Urinary bladder (tissue), 4 donors: ENCODE data around the gene SMYD3. TPM values are rescaled to one million over a fixed set of nuclear protein-coding genes. Genes with fewer than 3 reads are reported as not detected.

ENCODE experiments used
- DNase-seq: peaks from one replicate; pipeline ENCODE4 v3.0.0-alpha.2; 2015; ENCODE audit errors: extremely low spot score
- H3K27ac ChIP-seq: one replicate; pipeline ENCODE4 v1.5.1; 2013; ENCODE audit warnings: low read depth, mild to moderate bottlenecking, moderate library complexity
- H3K36me3 ChIP-seq: one replicate; pipeline ENCODE4 v1.6.1; 2013; ENCODE audit warnings: mild to moderate bottlenecking, moderate library complexity; ENCODE audit not compliant: insufficient read depth
- H3K4me1 ChIP-seq: one replicate; pipeline ENCODE4 v1.6.1; 2013; ENCODE audit warnings: mild to moderate bottlenecking, moderate library complexity; ENCODE audit not compliant: insufficient read depth
- H3K4me3 ChIP-seq: one replicate; pipeline ENCODE4 v1.5.1; 2013; ENCODE audit warnings: low read depth, low read length
- WGBS: extraction: QIAGEN DNeasy Blood & Tissue Kit; methylation state at CpG from one replicate; pipeline ENCODE4 v1.1.7; 2013; 5-methylcytosine and 5-hydroxymethylcytosine counted together
- polyA plus RNA-seq: library from polyadenylated mRNA; stranded (reverse); fragments of 200-250 nt; gene quantifications from one replicate; pipeline ENCODE4 v1.2.3, GENCODE V29; 2013
- total RNA-seq: library from RNA; depleted of rRNA; stranded (reverse); fragments of >200 nt; gene quantifications from one replicate; pipeline ENCODE4 v1.2.3, GENCODE V29; 2014
- donor health status: healthy with polysubstance abuse.
- donor health status: healthy.

SMYD3 gene
- total and polyA plus RNA-seq, 2 donors, result 18.2 to 44.6 TPM

GRCh38 chr1:246398126-246398813 is 108.8 kb downstream of the SMYD3 start:
- Histone ChIP-seq H3K27ac (no peak overlapping the region), H3K36me3 (no peaks in the 10 kb centered on the region), H3K4me3 (no peak overlapping the region), H3K4me1 (no peaks in the 10 kb centered on the region)
- no peak for DNase-seq
- whole genome bisulfite sequencing, result 79% methylated on average over 7 of the region's 7 CpGs

GRCh38 chr1:246397046-246397445 is 110.0 kb downstream of the SMYD3 start:
- WGBS, result 99% methylated on average over 5 of the region's 5 CpGs
- H3K36me3 ChIP-seq, result no peaks in the 10 kb centered on the region
- no peaks in the 10 kb centered on the region for H3K4me1 ChIP-seq
- H3K27ac ChIP-seq, result no peak overlapping the region
- DNase-seq, result no peak
- no peak overlapping the region for H3K4me3 ChIP-seq

GRCh38 chr1:246396322-246396721 is 110.8 kb downstream of the SMYD3 start:
- WGBS, result 83% methylated on average over 6 of the region's 6 CpGs
- no peaks in the 10 kb centered on the region for H3K36me3 ChIP-seq

GRCh38 chr1:246394121-246394520 is 113.0 kb downstream of the SMYD3 start:
- Histone ChIP-seq H3K4me3 (no peak overlapping the region), H3K36me3 (no peaks in the 10 kb centered on the region), H3K4me1 (no peaks in the 10 kb centered on the region), H3K27ac (no peak overlapping the region)
- DNase-seq, result no peak
- 69% methylated on average over 3 of the region's 3 CpGs for WGBS

More at GRCh38 chr1:246396322-246396721, 110.8 kb downstream of the SMYD3 start:
- DNase-seq, result no peak
- Histone ChIP-seq H3K27ac (no peak overlapping the region), H3K4me1 (no peaks in the 10 kb centered on the region), H3K4me3 (no peak overlapping the region)

DNA sequence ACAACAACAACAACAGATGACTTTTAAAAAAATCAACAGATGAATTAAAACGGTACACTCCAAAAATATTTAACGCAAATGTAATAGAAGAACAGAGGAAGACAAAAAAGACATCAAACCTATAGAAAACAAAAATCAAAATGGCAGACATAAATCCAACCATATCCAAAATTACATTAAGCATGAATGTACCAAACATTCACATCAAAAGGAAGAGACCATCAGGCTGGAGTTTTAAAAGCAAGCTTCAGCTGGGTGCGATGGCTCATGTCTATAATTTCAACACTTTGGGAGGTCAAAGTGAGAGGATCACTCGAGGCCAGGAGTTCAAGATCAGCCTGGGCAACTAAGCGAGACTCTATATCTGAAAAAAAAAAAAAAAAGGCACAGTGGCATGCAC is 116.2 kb downstream of the SMYD3 start:
- Histone ChIP-seq H3K4me1 (no peaks in the 10 kb centered on the region), H3K27ac (no peak overlapping the region), H3K36me3 (no peaks in the 10 kb centered on the region), H3K4me3 (no peak overlapping the region)
- no peak for DNase-seq
- WGBS, result 97% methylated on average over 5 of the region's 5 CpGs

DNA sequence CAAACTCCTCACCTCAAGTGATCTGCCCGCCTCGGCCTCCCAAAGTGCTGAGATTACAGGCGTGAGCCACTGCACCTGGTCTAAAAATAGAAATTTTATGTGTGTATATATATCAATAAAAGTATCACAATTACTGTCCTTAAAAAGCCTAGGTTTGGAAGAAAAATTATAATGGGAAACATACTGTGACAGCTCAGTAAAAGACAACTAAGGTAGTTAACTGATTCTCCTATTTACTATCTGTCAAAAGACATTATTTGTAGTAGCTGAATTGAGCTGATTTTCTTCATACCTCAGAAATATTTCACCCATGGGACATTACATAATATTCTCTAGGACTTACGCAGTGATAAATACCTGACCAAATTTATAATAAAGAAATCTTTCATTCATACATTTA is 122.5 kb downstream of the SMYD3 start:
- no peak for DNase-seq
- no peaks in the 10 kb centered on the region for H3K4me1 ChIP-seq
- no peaks in the 10 kb centered on the region for H3K36me3 ChIP-seq
- 92% methylated on average over 4 of the region's 4 CpGs for WGBS
- no peak overlapping the region for H3K27ac ChIP-seq
- H3K4me3 ChIP-seq, result no peak overlapping the region

- no peak overlapping the region for H3K27ac ChIP-seq
- no peaks in the 10 kb centered on the region for H3K36me3 ChIP-seq
- no peaks in the 10 kb centered on the region for H3K4me1 ChIP-seq
- no peak overlapping the region for H3K4me3 ChIP-seq
- DNase-seq, result no peak
Observed at GRCh38 chr1:246383791-246384190, 123.3 kb downstream of the SMYD3 start.

GRCh38 chr1:246383239-246383589 is 123.9 kb downstream of the SMYD3 start:
- DNase-seq, result no peak
- Histone ChIP-seq H3K4me1 (no peaks in the 10 kb centered on the region), H3K36me3 (no peaks in the 10 kb centered on the region), H3K4me3 (no peak overlapping the region), H3K27ac (no peak overlapping the region)
- WGBS, result 78% methylated on average over 1 of the region's 1 CpG

DNA sequence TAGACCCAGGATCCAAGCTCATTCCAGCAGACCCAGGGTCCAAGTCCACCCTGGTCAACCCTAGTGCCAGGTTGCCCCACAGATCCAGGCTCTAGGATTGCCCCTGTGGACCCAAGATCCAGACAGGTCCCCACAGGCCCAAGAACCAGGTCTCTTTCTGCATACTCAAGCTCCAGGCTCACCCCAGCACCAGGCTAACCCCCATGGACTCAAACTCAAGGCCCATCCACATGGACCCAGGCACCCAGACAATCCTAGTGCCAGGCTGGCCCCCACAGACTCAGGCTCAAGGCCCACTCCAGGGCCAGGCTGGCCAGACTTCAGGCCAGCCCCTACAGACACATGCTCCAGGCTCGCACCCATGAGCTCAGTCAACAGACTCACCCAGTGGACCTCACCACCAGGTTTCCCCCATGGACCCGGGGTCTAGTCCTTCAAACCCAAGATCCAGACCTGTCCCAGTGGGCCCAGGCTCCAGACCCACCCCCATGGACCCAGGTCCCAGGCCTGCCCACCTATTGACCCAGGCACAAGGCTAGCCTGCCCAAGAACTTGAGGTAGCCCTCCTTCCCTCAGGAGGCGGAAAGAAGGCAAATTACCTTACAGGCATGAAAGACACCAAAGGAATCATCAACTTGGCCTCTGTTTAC is 124.4 kb downstream of the SMYD3 start:
- Histone ChIP-seq H3K36me3 (no peaks in the 10 kb centered on the region), H3K27ac (no peak overlapping the region), H3K4me3 (no peak overlapping the region), H3K4me1 (no peaks in the 10 kb centered on the region)
- WGBS, result 99% methylated on average over 3 of the region's 3 CpGs
- no peak for DNase-seq

GRCh38 chr1:246381452-246381851 is 125.6 kb downstream of the SMYD3 start:
- Histone ChIP-seq H3K4me1 (no peaks in the 10 kb centered on the region), H3K4me3 (no peak overlapping the region), H3K36me3 (no peaks in the 10 kb centered on the region), H3K27ac (no peak overlapping the region)
- DNase-seq, result no peak
- 97% methylated on average over 5 of the region's 5 CpGs for WGBS

DNA sequence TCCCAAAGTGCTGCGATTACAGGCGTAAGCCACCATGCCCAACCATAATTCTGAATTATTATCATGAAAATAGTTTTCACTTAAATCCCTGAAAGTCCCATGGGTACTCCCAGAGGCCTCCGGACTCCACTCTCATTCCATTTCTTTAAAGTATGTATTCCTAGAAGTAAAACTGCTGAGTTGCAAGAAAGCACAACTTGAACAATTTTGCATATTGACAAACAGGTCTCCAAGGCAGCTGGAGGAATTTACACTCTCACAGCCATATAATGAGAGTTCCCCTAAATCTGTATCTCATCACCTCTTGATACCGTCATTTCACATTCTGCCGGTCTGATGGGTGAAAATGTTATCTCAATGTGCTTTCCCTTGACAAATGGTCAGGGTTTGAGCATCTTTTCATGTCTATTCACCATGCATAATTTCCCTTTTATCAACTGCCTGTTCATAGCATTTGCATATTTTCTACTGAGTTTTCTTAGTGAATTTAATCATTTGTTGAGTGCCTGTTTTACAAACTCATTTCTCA is 129.4 kb downstream of the SMYD3 start:
- Histone ChIP-seq H3K36me3 (no peaks in the 10 kb centered on the region), H3K27ac (no peak overlapping the region), H3K4me1 (no peaks in the 10 kb centered on the region), H3K4me3 (no peak overlapping the region)
- no peak for DNase-seq
- 98% methylated on average over 5 of the region's 5 CpGs for WGBS

DNA sequence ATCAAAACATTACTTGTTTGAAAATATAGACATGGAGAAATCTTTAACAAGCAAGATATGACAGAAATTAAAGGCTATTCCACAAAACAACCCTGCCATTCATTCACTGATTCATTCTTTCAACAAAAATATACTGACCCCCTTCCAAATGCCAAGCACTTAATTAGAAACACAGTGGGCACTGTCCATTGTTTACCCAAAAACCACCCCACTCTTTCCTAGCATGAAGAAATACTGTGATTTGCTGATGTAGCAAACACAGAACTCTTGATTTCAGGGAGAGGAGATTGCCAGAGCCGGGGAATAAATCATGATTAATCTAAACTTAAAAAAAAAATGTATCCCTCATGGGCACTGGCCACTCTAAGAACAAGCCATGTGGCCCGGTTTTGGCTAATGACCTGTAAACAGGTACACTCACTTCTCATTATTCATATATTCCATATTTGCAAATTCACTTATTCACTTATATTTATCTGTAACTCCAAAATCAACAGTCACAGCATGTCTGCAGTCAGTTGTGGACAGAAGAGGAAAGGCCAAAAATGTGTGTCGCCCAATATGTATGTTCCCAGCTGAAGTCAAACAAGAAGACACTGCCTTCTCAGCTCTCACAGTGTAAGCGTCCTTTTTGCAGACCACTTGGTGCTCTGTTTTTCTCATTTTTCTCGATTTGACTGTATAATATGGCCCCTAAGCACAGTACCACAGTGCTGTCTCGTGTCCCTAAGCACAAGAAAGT is 133.1 kb downstream of the SMYD3 start:
- Histone ChIP-seq H3K4me3 (no peak overlapping the region), H3K4me1 (no peaks in the 10 kb centered on the region), H3K36me3 (no peaks in the 10 kb centered on the region), H3K27ac (no peak overlapping the region)
- DNase-seq, result no peak
- 86% methylated on average over 6 of the region's 6 CpGs for WGBS

GRCh38 chr1:246372559-246372958 is 134.5 kb downstream of the SMYD3 start:
- Histone ChIP-seq H3K4me1 (no peaks in the 10 kb centered on the region), H3K27ac (no peak overlapping the region), H3K36me3 (no peaks in the 10 kb centered on the region), H3K4me3 (no peak overlapping the region)
- peak; percentile 50 for DNase-seq
- WGBS, result 59% methylated on average over 6 of the region's 6 CpGs

GRCh38 chr1:246367041-246367440 is 140.0 kb downstream of the SMYD3 start:
- H3K4me3 ChIP-seq, result no peak overlapping the region
- H3K4me1 ChIP-seq, result no peaks in the 10 kb centered on the region
- DNase-seq, result no peak
- WGBS, result 95% methylated on average over 2 of the region's 2 CpGs
- H3K27ac ChIP-seq, result no peak overlapping the region
- H3K36me3 ChIP-seq, result no peaks in the 10 kb centered on the region
